ENCODE measurements around the gene ATP10A. TPM values are rescaled to one million over a fixed set of nuclear protein-coding genes. Genes with fewer than 3 reads are reported as not detected.
"Not testable (repeated sequence)": the region's sequence is repeated elsewhere in the genome, so short reads cannot be mapped to it uniquely, and the experiment has no call there.

ATP10A gene
- total RNA-seq, 1 donor from 2014 or later: 0.58 TPM

- Histone ChIP-seq H3K36me3 (no peaks in the 10 kb centered on the region), H3K9me3 (replicated peaks) (no peaks in the 10 kb centered on the region), H3K4me1 (peaks cover 9% of the 10 kb centered on the region), H3K27ac (replicated peaks) (no peak overlapping the region), H3K27me3 (ENCODE audit: low read depth) (peaks cover 10% of the 10 kb centered on the region), H3K4me3 (no peak overlapping the region)
- TF ChIP-seq CTCF (IDR thresholded peaks at IDR 0.05; ENCODE audit: borderline replicate concordance): no peak
- intact Hi-C loops (cut with micrococcal nuclease): no loop called here
- DNase-seq: no peak
These were observed 20.5 kb upstream of the ATP10A start for GRCh38 chr15:25883463-25884259.

GRCh38 chr15:25882466-25882865, 19.3 kb upstream of the ATP10A start:
- no peaks in the 10 kb centered on the region for H3K36me3 ChIP-seq
- no peak for TF ChIP-seq CTCF (IDR thresholded peaks at IDR 0.05; ENCODE audit: borderline replicate concordance)
- H3K27ac ChIP-seq (replicated peaks): no peak overlapping the region
- peaks cover 9% of the 10 kb centered on the region for H3K4me1 ChIP-seq
- H3K4me3 ChIP-seq: no peak overlapping the region
- DNase-seq: no peak
- intact Hi-C loops (cut with micrococcal nuclease): no loop called here
- no peaks in the 10 kb centered on the region for H3K9me3 ChIP-seq (replicated peaks)
- H3K27me3 ChIP-seq (ENCODE audit: low read depth): peaks cover 4% of the 10 kb centered on the region

GRCh38 chr15:25880877-25881276, 17.8 kb upstream of the ATP10A start:
- H3K36me3 ChIP-seq; intact Hi-C loops (cut with micrococcal nuclease); H3K9me3 ChIP-seq (replicated peaks); DNase-seq; H3K4me3 ChIP-seq; H3K4me1 ChIP-seq; H3K27ac ChIP-seq (replicated peaks): not testable (repeated sequence)
- peaks cover 12% of the 10 kb centered on the region for H3K27me3 ChIP-seq (ENCODE audit: low read depth)

GRCh38 chr15:25880411-25880810, 17.3 kb upstream of the ATP10A start:
- TF ChIP-seq CTCF (IDR thresholded peaks at IDR 0.05; ENCODE audit: borderline replicate concordance): no peak

GRCh38 chr15:25879438-25879837, 16.3 kb upstream of the ATP10A start:
- Histone ChIP-seq H3K36me3 (no peaks in the 10 kb centered on the region), H3K4me1 (no peaks in the 10 kb centered on the region), H3K4me3 (no peak overlapping the region), H3K27me3 (ENCODE audit: low read depth) (peaks cover 12% of the 10 kb centered on the region), H3K9me3 (replicated peaks) (no peaks in the 10 kb centered on the region), H3K27ac (replicated peaks) (no peak overlapping the region)
- no peak for TF ChIP-seq CTCF (IDR thresholded peaks at IDR 0.05; ENCODE audit: borderline replicate concordance)
- intact Hi-C loops (cut with micrococcal nuclease): no loop called here
- no peak for DNase-seq

More at GRCh38 chr15:25880411-25880810, 17.3 kb upstream of the ATP10A start:
- DNase-seq: no peak
- Histone ChIP-seq H3K27ac (replicated peaks) (no peak overlapping the region), H3K9me3 (replicated peaks) (no peaks in the 10 kb centered on the region), H3K36me3 (no peaks in the 10 kb centered on the region), H3K27me3 (ENCODE audit: low read depth) (peaks cover 12% of the 10 kb centered on the region), H3K4me1 (no peaks in the 10 kb centered on the region), H3K4me3 (no peak overlapping the region)
- intact Hi-C loops (cut with micrococcal nuclease): no loop called here

GRCh38 chr15:25877681-25878080, 14.6 kb upstream of the ATP10A start:
- Histone ChIP-seq H3K9me3 (replicated peaks) (no peaks in the 10 kb centered on the region), H3K27ac (replicated peaks) (no peak overlapping the region), H3K36me3 (no peaks in the 10 kb centered on the region), H3K4me1 (no peaks in the 10 kb centered on the region), H3K27me3 (ENCODE audit: low read depth) (peaks cover 8% of the 10 kb centered on the region), H3K4me3 (no peak overlapping the region)
- TF ChIP-seq CTCF (IDR thresholded peaks at IDR 0.05; ENCODE audit: borderline replicate concordance): no peak
- DNase-seq: no peak
- intact Hi-C loops (cut with micrococcal nuclease): no loop called here

Measured in left ventricle myocardium inferior (tissue), 1 donor.